Pancreas (tissue), 10 donors: ENCODE measurements around the gene SHISA5. TPM values are rescaled to one million over a fixed set of nuclear protein-coding genes. Genes with fewer than 3 reads are reported as not detected.

Experiments used
- ATAC-seq, 4 donors: fragments of 200-7000 bp; cut with Tn5 transposase; one replicate each; pipeline versions ENCODE4 v1.8.0 to v1.9.1; 2020; ENCODE audit warnings: mild to moderate bottlenecking in 4 of 4, moderate library complexity in 4 of 4
- DNase-seq, 6 donors: peaks; one replicate each; pipeline ENCODE4 v3.0.0-alpha.2; 2020
- FAIRE-seq: peaks from 2 replicates; lab custom pipeline; 2012; peaks lifted over from hg19 to GRCh38; lab: Jason Lieb, UNC
- H3K27ac ChIP-seq, 4 donors: fragments of 200-600 bp; sonication (generic); 1 replicate in 3 of 4; 2 replicates in 1 of 4; pipeline versions ENCODE4 v1.5.0 to v1.8.0; 2020
- H3K27me3 ChIP-seq, 4 donors: fragments of 200-600 bp; one replicate each; pipeline ENCODE4 v1.8.0; 2021
- H3K36me3 ChIP-seq, 3 donors: fragments of 200-600 bp; sonication (generic) in 1 of 3; one replicate each; pipeline versions ENCODE4 v1.5.0 to v1.8.0; 2020 to 2021
- H3K4me1 ChIP-seq, 3 donors: fragments of 200-600 bp; one replicate each; pipeline ENCODE4 v1.8.0; 2021
- H3K4me3 ChIP-seq, 4 donors: fragments of 200-600 bp; sonication (generic) in 2 of 4; one replicate each; pipeline versions ENCODE4 v1.5.0 to v1.8.0; 2020 to 2021
- H3K9me3 ChIP-seq, 4 donors: fragments of 200-600 bp; one replicate each; pipeline ENCODE4 v1.8.0; 2021
- CTCF ChIP-seq, 4 donors: fragments of 200-600 bp; sonication (generic) in 3 of 4; IDR thresholded peaks; one replicate each; pipeline versions ENCODE4 v1.5.0 to v1.8.0; 2021; ENCODE audit warnings: antibody characterized with exemption in 4 of 4
- WGBS, 2 donors: extraction: QIAGEN DNeasy Blood & Tissue Kit; methylation state at CpG; one replicate each; pipeline ENCODE4 v1.1.7; 2013; 5-methylcytosine and 5-hydroxymethylcytosine counted together
- intact Hi-C, 3 donors: fragments of 100-400 bp; cut with DNase I; formaldehyde crosslinking; loops; one replicate each; pipeline versions ENCODE4 v1.11.1 to v1.14.2; 2022
- polyA plus RNA-seq, 2 donors: library from polyadenylated mRNA; stranded (reverse); fragments of 200-250 nt; gene quantifications; one replicate each; pipeline ENCODE4 v1.2.3, GENCODE V29; 2013
- total RNA-seq, 6 donors: library from RNA; stranded (reverse); fragmentation: NEBNext Ultra II Directional in 4 of 6; extraction: Animal tissue kit (Norgen Biotek cat#: 25700) in 4 of 6; gene quantifications; one replicate each; pipeline versions ENCODE4 v1.2.1 to v1.2.4, GENCODE V29; 2021 to 2023
- donor health status: healthy with polysubstance abuse.
- donor health status: DM: no; HTN: no; CAD: no; lungs with moderate emphysema.
- donor health status: DM: no; HTN: no; CAD: no.
- donor health status: control.
- donor health status: control.
- donor health status: Bipolar disorder and iron deficiency.
- donor health status: DM: yes; HTN: yes; CAD: no.
- donor health status: DM: no; HTN: no; CAD: no.
- donor health status: DM: no; HTN: no; CAD: no.
- donor health status: DM: yes; HTN: yes; CAD: no.

The SHISA5 gene
- total and polyA plus RNA-seq, 8 donors = 29.9 to 81.6 (median 45.3) TPM

GRCh38 chr3:48524970-48525369, 21.0 kb upstream of the SHISA5 start:
- no peak for ATAC-seq
- no peak for DNase-seq
- FAIRE-seq = no peak
- 92 to 94% methylated on average over 9 of the region's 9 CpGs for WGBS, 2 donors
- no peak overlapping the region for H3K4me3 ChIP-seq
- no peak overlapping the region for H3K27ac ChIP-seq
- H3K27me3 ChIP-seq = no peaks in the 10 kb centered on the region
- intact Hi-C loops = no loop called here
- H3K9me3 ChIP-seq = no peaks in the 10 kb centered on the region
- H3K36me3 ChIP-seq = peaks cover 0 to 6% (median 0%) of the 10 kb centered on the region in 3 donors
- H3K4me1 ChIP-seq = no peaks in the 10 kb centered on the region
- no peak for TF ChIP-seq CTCF (IDR thresholded peaks at IDR 0.05)

- no peak for TF ChIP-seq CTCF (IDR thresholded peaks at IDR 0.05)
- DNase-seq (peak in 1 of 6 donors; percentile 59), ATAC-seq (no peak), FAIRE-seq (no peak)
- intact Hi-C loops = no loop called here
- no peaks in the 10 kb centered on the region for H3K9me3 ChIP-seq
- H3K36me3 ChIP-seq = peaks cover 0 to 6% (median 0%) of the 10 kb centered on the region in 3 donors
- WGBS, 2 donors = 93 to 97% methylated on average over 6 of the region's 6 CpGs
- H3K27ac ChIP-seq = no peak overlapping the region
- H3K4me1 ChIP-seq = no peaks in the 10 kb centered on the region
- no peak overlapping the region for H3K4me3 ChIP-seq
- H3K27me3 ChIP-seq = no peaks in the 10 kb centered on the region
Observed at GRCh38 chr3:48521635-48522034, 17.7 kb upstream of the SHISA5 start.

- 92 to 96% methylated on average over 9 of the region's 9 CpGs for WGBS, 2 donors
Observed at GRCh38 chr3:48519277-48519643, 15.3 kb upstream of the SHISA5 start.

GRCh38 chr3:48518638-48519276, 14.8 kb upstream of the SHISA5 start:
- H3K9me3 ChIP-seq = no peaks in the 10 kb centered on the region
- DNase-seq = peak in 1 of 6 donors; percentile 28
- intact Hi-C loops = no loop called here
- H3K27ac ChIP-seq = no peak overlapping the region
- FAIRE-seq = no peak
- no peaks in the 10 kb centered on the region for H3K27me3 ChIP-seq
- no peaks in the 10 kb centered on the region for H3K36me3 ChIP-seq
- no peak overlapping the region for H3K4me3 ChIP-seq
- WGBS, 2 donors = 79 to 82% methylated on average over 12 of the region's 12 CpGs
- no peak for TF ChIP-seq CTCF (IDR thresholded peaks at IDR 0.05)
- H3K4me1 ChIP-seq = no peaks in the 10 kb centered on the region
- no peak for ATAC-seq

More at GRCh38 chr3:48519277-48519643, 15.3 kb upstream of the SHISA5 start:
- Histone ChIP-seq H3K9me3 (no peaks in the 10 kb centered on the region), H3K27ac (no peak overlapping the region), H3K27me3 (no peaks in the 10 kb centered on the region), H3K36me3 (no peaks in the 10 kb centered on the region), H3K4me1 (no peaks in the 10 kb centered on the region), H3K4me3 (no peak overlapping the region)
- DNase-seq = peak in 1 of 6 donors; percentile 43
- intact Hi-C loops = no loop called here
- no peak for FAIRE-seq
- no peak for ATAC-seq
- no peak for TF ChIP-seq CTCF (IDR thresholded peaks at IDR 0.05)

- DNase-seq = no peak
- Histone ChIP-seq H3K9me3 (no peaks in the 10 kb centered on the region), H3K27ac (no peak overlapping the region), H3K4me3 (no peak overlapping the region), H3K27me3 (no peaks in the 10 kb centered on the region), H3K4me1 (no peaks in the 10 kb centered on the region), H3K36me3 (no peaks in the 10 kb centered on the region)
- FAIRE-seq = no peak
- no peak for TF ChIP-seq CTCF (IDR thresholded peaks at IDR 0.05)
- WGBS, 2 donors = 84 to 88% methylated on average over 6 of the region's 6 CpGs
- ATAC-seq = no peak
- intact Hi-C loops = no loop called here
Observed at GRCh38 chr3:48518069-48518468, 14.1 kb upstream of the SHISA5 start.
